ENCODE data around the gene MICU1.
"Not testable (repeated sequence)": the region's sequence is repeated elsewhere in the genome, so short reads cannot be mapped to it uniquely, and the experiment has no call there.

The MICU1 gene

GRCh38 chr10:72333112-72334015 is 292.5 kb downstream of the MICU1 start:
- in situ Hi-C loops (cut with HindIII; ENCODE audit: low sequenced_read_pairs): no loop called here

- in situ Hi-C loops (cut with HindIII; ENCODE audit: low sequenced_read_pairs): no loop called here
Measured at GRCh38 chr10:72332423-72333111, 293.3 kb downstream of the MICU1 start.

DNA sequence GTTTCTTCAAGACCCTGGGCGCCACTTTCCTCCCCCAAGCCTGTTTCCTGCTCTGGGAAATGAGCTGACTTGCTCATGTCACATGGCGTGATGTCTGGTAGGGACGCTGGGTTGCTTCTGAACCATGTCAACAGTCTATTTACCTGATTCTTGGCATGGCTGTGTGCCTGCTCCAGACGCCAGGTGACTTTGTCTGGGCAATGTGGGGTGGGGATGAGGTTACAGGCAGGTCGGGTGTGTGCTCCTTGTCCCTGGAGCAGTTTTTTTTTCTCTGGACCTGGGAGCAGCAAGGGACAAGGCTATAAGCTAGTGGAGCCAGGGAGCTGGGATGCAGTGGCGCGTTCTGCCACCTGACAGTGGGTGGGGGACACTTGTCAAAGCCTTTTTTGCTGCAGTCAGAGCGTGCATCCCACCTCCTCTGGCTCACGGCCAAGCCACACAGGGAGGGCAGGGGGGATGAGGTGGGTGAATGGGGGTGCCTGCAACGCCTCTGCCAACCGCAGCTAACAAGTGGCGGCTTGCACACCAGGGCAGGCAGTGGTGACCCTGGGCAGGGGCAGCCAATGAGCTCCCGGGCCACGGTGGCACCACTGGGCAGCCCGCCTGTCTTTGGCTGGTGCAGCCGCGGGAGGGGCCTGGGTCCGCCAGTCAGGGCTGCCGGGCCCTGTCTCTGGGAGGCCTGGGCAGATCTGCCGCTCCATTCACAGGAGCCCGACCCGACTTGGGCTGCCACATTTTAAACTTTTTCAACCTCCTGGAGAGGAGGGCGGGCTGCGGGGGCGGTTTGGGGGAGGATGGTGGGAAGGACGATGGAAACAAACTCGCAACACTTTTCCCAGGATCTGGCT is 294.1 kb downstream of the MICU1 start:
- in situ Hi-C loops (cut with HindIII; ENCODE audit: low sequenced_read_pairs): no loop called here

GRCh38 chr10:72330069-72330426 is 295.8 kb downstream of the MICU1 start:
- in situ Hi-C loops (cut with HindIII; ENCODE audit: low sequenced_read_pairs): no loop called here

DNA sequence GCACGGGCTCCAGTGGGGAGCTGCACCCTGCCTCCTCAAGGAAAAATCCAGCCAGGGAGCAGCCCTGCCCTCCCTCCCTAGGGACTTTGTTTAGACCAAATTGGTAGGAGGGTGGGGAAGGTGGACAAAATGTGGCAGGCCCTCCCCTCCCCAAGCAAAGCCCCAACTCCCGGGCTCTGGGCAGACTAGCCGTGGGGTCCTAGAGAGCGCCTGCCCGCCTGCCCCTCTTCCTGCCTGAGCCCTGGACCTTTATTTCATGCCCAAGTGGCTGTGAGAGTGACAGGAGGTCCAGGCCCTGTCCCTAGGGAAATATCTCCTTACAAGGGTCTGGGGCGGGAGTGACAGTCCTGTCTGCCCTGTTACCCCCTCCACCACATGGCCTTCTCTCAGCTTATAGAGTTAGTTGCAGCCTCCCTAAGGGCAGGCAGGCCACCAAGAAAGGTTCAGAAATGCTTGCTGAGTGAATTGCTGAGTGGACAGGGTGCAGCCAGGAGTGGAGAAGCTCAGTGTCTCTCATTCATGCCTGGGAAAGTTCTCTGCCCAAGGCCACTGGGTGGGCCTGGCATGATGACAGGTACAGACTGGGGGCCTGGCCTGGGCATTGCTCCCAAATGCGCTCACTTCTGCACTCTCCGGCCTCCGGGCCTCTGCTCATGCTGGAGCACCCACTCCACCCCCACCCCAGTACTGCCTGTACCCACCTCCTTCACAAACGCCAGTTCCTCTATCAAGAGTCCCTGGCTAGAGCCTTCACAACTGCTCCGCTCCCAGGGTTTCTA is 296.4 kb downstream of the MICU1 start:
- in situ Hi-C loops (cut with HindIII; ENCODE audit: low sequenced_read_pairs): no loop called here

DNA sequence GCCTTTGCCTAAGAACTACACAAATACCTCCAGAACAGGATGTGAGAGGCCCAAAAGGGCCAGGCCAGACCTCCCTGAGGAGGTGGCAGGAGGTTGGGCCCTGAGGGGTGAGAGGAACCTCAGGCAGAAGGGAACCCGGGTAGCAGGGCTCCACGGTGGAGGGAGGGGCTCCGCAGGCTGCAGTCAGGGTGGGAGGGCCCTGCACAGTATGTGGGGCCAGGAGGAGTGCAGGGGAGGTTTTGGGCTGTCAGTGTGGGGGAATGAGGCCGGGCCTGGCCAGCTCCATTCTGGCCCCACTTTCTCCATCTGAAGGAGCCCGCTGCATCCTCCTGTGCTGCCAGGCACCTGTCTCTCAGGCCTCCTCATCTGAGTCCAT is 297.1 kb downstream of the MICU1 start:
- in situ Hi-C loops (cut with HindIII; ENCODE audit: low sequenced_read_pairs): no loop called here

- in situ Hi-C loops (cut with HindIII; ENCODE audit: low sequenced_read_pairs): no loop called here
Measured at GRCh38 chr10:72328045-72328828, 297.6 kb downstream of the MICU1 start.

GRCh38 chr10:72326665-72327603 is 298.9 kb downstream of the MICU1 start:
- in situ Hi-C loops (cut with HindIII; ENCODE audit: low sequenced_read_pairs): not testable (repeated sequence)

GRCh38 chr10:72325243-72326175 is 300.4 kb downstream of the MICU1 start:
- in situ Hi-C loops (cut with HindIII; ENCODE audit: low sequenced_read_pairs): not testable (repeated sequence)

DNA sequence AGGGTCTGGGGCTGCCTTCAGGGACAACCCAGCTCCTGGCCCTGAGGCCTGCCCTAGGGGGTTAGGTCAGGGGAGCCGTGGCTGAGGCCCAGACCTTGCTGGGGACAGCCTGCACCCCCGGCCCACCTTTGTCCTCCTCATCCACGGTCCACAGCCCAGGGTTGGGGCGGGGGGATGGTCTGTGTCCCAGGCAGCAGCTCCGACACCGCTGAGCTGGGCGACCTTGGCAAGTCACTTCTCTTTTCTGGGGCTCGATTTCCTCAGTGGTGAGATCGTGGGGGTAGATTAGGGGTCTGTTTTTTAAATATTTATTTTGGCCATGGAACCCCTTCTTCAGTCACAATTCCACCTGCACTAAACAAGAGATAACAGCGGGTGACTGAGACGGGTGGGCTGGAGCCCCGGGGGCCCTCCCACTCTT is 302.1 kb downstream of the MICU1 start:
- in situ Hi-C loops (cut with HindIII; ENCODE audit: low sequenced_read_pairs): loop anchor here (5.0 kb wide), 1 partner anchor 46 kb away; no protein-coding TSS in a partner anchor

- in situ Hi-C loops (cut with HindIII; ENCODE audit: low sequenced_read_pairs): loop anchor here (5.0 kb wide), 1 partner anchor 46 kb away; no protein-coding TSS in a partner anchor
Measured at GRCh38 chr10:72323108-72323749, 302.6 kb downstream of the MICU1 start.

GRCh38 chr10:72322280-72323058 is 303.4 kb downstream of the MICU1 start:
- in situ Hi-C loops (cut with HindIII; ENCODE audit: low sequenced_read_pairs): loop anchor here (5.0 kb wide), 1 partner anchor 45 kb away; no protein-coding TSS in a partner anchor

- in situ Hi-C loops (cut with HindIII; ENCODE audit: low sequenced_read_pairs): loop anchor here (5.0 kb wide), 1 partner anchor 45 kb away; no protein-coding TSS in a partner anchor
Measured at GRCh38 chr10:72322030-72322279, 303.9 kb downstream of the MICU1 start.

- in situ Hi-C loops (cut with HindIII; ENCODE audit: low sequenced_read_pairs): loop anchor here (5.0 kb wide), 1 partner anchor 44 kb away; no protein-coding TSS in a partner anchor
Measured at GRCh38 chr10:72321248-72322029, 304.4 kb downstream of the MICU1 start.

DNA sequence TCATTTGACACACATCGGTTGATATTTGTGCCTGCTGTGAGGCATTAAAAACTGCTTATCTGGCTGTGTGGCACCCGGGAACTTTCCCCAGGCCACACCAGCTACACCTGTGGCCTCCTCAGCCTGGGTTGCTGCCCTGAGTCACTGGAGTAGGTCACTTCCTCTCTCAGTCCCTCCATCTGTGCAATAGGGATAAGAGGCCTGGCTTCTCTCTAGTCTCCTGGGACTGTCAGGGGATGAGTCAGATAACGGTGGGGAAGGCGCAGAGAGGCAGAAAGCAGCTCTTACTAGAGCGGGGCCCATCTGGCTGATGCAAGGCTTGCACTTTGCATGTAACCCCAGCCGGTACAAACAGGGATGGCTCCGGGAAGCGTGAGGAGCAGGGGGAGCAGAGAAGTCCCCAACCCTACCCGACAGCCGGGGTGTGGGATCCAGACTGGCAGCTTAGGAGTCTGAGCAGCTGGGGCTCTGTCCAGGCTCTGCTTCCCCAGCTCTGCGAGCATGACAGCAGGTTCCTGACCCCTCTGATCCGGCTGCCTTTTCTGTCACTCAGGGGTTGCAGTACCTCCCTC is 305.1 kb downstream of the MICU1 start:
- in situ Hi-C loops (cut with HindIII; ENCODE audit: low sequenced_read_pairs): loop anchor here (5.0 kb wide), 1 partner anchor 43 kb away; no protein-coding TSS in a partner anchor
